K562 (cell line): ENCODE measurements around the gene PEX19. TPM values are rescaled to one million over a fixed set of nuclear protein-coding genes. Genes with fewer than 3 reads are reported as not detected.

Experiments used
- CHD4 ChIP-seq: fragments of 200-600 bp; sonication (generic); IDR thresholded peaks from 3 replicates; pipeline ENCODE4 v1.6.1; 2012; ENCODE audit warnings: low read depth, mild to moderate bottlenecking, mixed read lengths, low read length, inconsistent platforms; ENCODE audit not compliant: insufficient read depth, insufficient replicate concordance, poor library complexity, severe bottlenecking
- EGR1 ChIP-seq: fragments of 450-650 bp; conservative IDR thresholded peaks from 2 replicates; pipeline ENCODE4 v1.6.1; 2017; ENCODE audit warnings: mild to moderate bottlenecking
- KDM1A ChIP-seq, 2 experiments: fragments of 450-650 bp; IDR thresholded peaks; 2 replicates each; pipeline ENCODE4 v1.6.1; 2016; ENCODE audit warnings: mild to moderate bottlenecking in 2 of 2
- NKRF ChIP-seq: fragments of 450-650 bp; IDR thresholded peaks from 2 replicates; pipeline ENCODE4 v1.6.1; 2016; ENCODE audit warnings: borderline replicate concordance
- NR1H2 ChIP-seq: sonication (generic); formaldehyde crosslinking; IDR thresholded peaks from 2 replicates; pipeline ENCODE4 v1.4.0; 2020; ENCODE audit warnings: mild to moderate bottlenecking, missing genetic modification reagents
- POLR2AphosphoS2 ChIP-seq: IDR thresholded peaks from 2 replicates; pipeline ENCODE4 v1.6.1; 2012; ENCODE audit warnings: low read length, improper control_type of control experiment
- SLC30A9 ChIP-seq: fragments of 250-450 bp; sonication (Bioruptor Pico); IDR thresholded peaks from 2 replicates; pipeline ENCODE4 v1.8.0; 2022; ENCODE audit warnings: mild to moderate bottlenecking, moderate library complexity
- TCF7 ChIP-seq: sonication (generic); IDR thresholded peaks from 2 replicates; pipeline ENCODE4 v1.6.1; 2016; ENCODE audit warnings: antibody characterized with exemption, borderline replicate concordance
- THRAP3 ChIP-seq: fragments of 450-650 bp; IDR thresholded peaks from 2 replicates; pipeline ENCODE4 v1.6.1; 2016; ENCODE audit warnings: mild to moderate bottlenecking, inconsistent platforms, borderline replicate concordance
- THRB ChIP-seq: fragments of 450-650 bp; formaldehyde crosslinking; conservative IDR thresholded peaks from 2 replicates; pipeline ENCODE4 v1.4.0; 2022; ENCODE audit warnings: mild to moderate bottlenecking, missing genetic modification characterization
- ZC3H11A ChIP-seq: IDR thresholded peaks from 2 replicates; pipeline ENCODE4 v1.6.1; 2012; ENCODE audit warnings: low read depth, low read length, improper control_type of control experiment
- ZC3H4 ChIP-seq: sonication (generic); formaldehyde crosslinking; IDR thresholded peaks from 2 replicates; pipeline ENCODE4 v1.9.0; 2021; ENCODE audit warnings: missing genetic modification reagents, borderline replicate concordance
- ZNF124 ChIP-seq: sonication (generic); formaldehyde crosslinking; IDR thresholded peaks from 2 replicates; pipeline ENCODE4 v1.8.1; 2022; ENCODE audit warnings: missing genetic modification reagents
- ZNF146 ChIP-seq: IDR thresholded peaks from one replicate; pipeline ENCODE4 v1.6.1; 2018; ENCODE audit warnings: missing compliant biosample characterization; ENCODE audit not compliant: unreplicated experiment
- ZNF239 ChIP-seq: fragments of 250-450 bp; sonication (Bioruptor Pico); IDR thresholded peaks from 2 replicates; pipeline ENCODE4 v1.4.0; 2020; ENCODE audit warnings: mild to moderate bottlenecking
- ZNF695 ChIP-seq: fragments of 450-650 bp; formaldehyde crosslinking; IDR thresholded peaks from 2 replicates; pipeline ENCODE4 v1.4.0; 2020; ENCODE audit warnings: mild to moderate bottlenecking, moderate library complexity
- ZNF778 ChIP-seq: fragments of 450-650 bp; formaldehyde crosslinking; IDR thresholded peaks from 2 replicates; pipeline ENCODE4 v1.4.0; 2020; ENCODE audit warnings: mild to moderate bottlenecking, moderate library complexity
- ZNF780A ChIP-seq: fragments of 250-450 bp; sonication (Bioruptor Pico); IDR thresholded peaks from 2 replicates; pipeline ENCODE4 v1.5.0; 2021; ENCODE audit warnings: mild to moderate bottlenecking
- ZSCAN29 ChIP-seq: fragments of 450-650 bp; IDR thresholded peaks from 2 replicates; pipeline ENCODE4 v1.6.1; 2017
- polyA plus RNA-seq, 8 experiments: library from polyadenylated mRNA; depleted of rRNA in 4 of 8; stranded (reverse) in 5 of 8; unstranded in 3 of 8; fragments of >200 nt; fragmentation: Nextera tagmentation in 2 of 8; fragmentation: Illumina TruSeq in 1 of 8; extraction: Ambion mirVana in 2 of 8; extraction: Trizol in 1 of 8; gene quantifications; 2 replicates each; pipeline versions ENCODE4 v1.2.1 to v1.2.3, GENCODE V29; 2011 to 2014; ENCODE audit warnings: inconsistent platforms in 1 of 8, missing spikeins in 1 of 8
- total RNA-seq, 7 experiments: library from RNA; depleted of rRNA in 6 of 7; stranded (reverse); fragments of >200 nt in 6 of 7; fragmentation: Illumina TruSeq in 2 of 7; extraction: Trizol in 2 of 7; gene quantifications; 2 replicates each; pipeline versions ENCODE4 v1.2.1 to v1.2.3, GENCODE V29; 2011 to 2021; ENCODE audit warnings: low replicate concordance in 1 of 7
- TF ChIP-seq, protein P1 (sequence below): fragments of 450-650 bp; IDR thresholded peaks from 2 replicates; pipeline ENCODE4 v1.6.1; 2017; ENCODE audit warnings: antibody characterized with exemption
- TF ChIP-seq, protein P2 (sequence below): fragments of 450-650 bp; formaldehyde crosslinking; IDR thresholded peaks from 2 replicates; pipeline ENCODE4 v1.4.0; 2020; ENCODE audit warnings: mild to moderate bottlenecking, moderate library complexity
- TF ChIP-seq, protein P3 (sequence below), 3 experiments: fragments of 200-800 bp in 1 of 3; sonication (Bioruptor generic) in 1 of 3; sonication (generic) in 1 of 3; formaldehyde crosslinking in 1 of 3; IDR thresholded peaks; 2 replicates each; pipeline versions ENCODE4 v1.6.1 to v1.8.0; 2016 to 2022; ENCODE audit warnings: mild to moderate bottlenecking in 2 of 3, missing compliant biosample characterization in 2 of 3, missing genetic modification characterization in 2 of 3, missing genetic modification reagents in 1 of 3

PEX19 gene
- total and polyA plus RNA-seq, 9 of the 15 experiments (the other 6 are each of a cell fraction or from before 2014, with no cell fraction given) = 32.5 to 103 (median 59.8) TPM

GRCh38 chr1:160284782-160285344, at the start of gene PEX19 (continued):
- TF ChIP-seq CHD4 (no peak), ZNF124 (CRISPR knock-in tag) (no peak), ZNF778 (CRISPR knock-in tag) (no peak), ZSCAN29 (no peak), ZC3H11A (no peak), ZNF146 (no peak), ZNF780A (no peak), ZNF695 (CRISPR knock-in tag) (no peak), THRB (CRISPR knock-in tag) (no peak), POLR2AphosphoS2 (no peak; the same call in 1 of the 2 replicates), NKRF (peak; percentile 81), THRAP3 (no peak), SLC30A9 (no peak), ZC3H4 (CRISPR knock-in tag) (no peak), KDM1A (IDR thresholded peaks at IDR 0.05) (no peak), TCF7 (no peak), EGR1 (0 out of 2 replicates have a peak, but pooled peaks have one; percentile 4), NR1H2 (CRISPR knock-in tag) (no peak), ZNF239 (CRISPR knock-in tag) (no peak)
- TF ChIP-seq, protein P1, sequence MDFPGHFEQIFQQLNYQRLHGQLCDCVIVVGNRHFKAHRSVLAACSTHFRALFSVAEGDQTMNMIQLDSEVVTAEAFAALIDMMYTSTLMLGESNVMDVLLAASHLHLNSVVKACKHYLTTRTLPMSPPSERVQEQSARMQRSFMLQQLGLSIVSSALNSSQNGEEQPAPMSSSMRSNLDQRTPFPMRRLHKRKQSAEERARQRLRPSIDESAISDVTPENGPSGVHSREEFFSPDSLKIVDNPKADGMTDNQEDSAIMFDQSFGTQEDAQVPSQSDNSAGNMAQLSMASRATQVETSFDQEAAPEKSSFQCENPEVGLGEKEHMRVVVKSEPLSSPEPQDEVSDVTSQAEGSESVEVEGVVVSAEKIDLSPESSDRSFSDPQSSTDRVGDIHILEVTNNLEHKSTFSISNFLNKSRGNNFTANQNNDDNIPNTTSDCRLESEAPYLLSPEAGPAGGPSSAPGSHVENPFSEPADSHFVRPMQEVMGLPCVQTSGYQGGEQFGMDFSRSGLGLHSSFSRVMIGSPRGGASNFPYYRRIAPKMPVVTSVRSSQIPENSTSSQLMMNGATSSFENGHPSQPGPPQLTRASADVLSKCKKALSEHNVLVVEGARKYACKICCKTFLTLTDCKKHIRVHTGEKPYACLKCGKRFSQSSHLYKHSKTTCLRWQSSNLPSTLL = no peak
- TF ChIP-seq, protein P2, sequence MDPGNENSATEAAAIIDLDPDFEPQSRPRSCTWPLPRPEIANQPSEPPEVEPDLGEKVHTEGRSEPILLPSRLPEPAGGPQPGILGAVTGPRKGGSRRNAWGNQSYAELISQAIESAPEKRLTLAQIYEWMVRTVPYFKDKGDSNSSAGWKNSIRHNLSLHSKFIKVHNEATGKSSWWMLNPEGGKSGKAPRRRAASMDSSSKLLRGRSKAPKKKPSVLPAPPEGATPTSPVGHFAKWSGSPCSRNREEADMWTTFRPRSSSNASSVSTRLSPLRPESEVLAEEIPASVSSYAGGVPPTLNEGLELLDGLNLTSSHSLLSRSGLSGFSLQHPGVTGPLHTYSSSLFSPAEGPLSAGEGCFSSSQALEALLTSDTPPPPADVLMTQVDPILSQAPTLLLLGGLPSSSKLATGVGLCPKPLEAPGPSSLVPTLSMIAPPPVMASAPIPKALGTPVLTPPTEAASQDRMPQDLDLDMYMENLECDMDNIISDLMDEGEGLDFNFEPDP (CRISPR knock-in tag) = no peak
- TF ChIP-seq, protein P3, sequence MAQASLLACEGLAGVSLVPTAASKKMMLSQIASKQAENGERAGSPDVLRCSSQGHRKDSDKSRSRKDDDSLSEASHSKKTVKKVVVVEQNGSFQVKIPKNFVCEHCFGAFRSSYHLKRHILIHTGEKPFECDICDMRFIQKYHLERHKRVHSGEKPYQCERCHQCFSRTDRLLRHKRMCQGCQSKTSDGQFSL (CRISPR knock-in tag; IDR thresholded peaks at IDR 0.05) = no peak
- TF ChIP-seq, protein P3 (tag; IDR thresholded peaks at IDR 0.05) = no peak
